Suprapubic skin (tissue), 4 donors: ENCODE data around the gene CAPN13.

ENCODE experiments used
- CTCF ChIP-seq, 2 donors: fragments of 200-600 bp in 1 of 2; fragments of 450-650 bp in 1 of 2; sonication (generic) in 1 of 2; IDR thresholded peaks; one replicate each; pipeline ENCODE4 v1.5.1; 2016 to 2019; ENCODE audit warnings: antibody characterized with exemption in 2 of 2, mild to moderate bottlenecking in 1 of 2, moderate library complexity in 1 of 2
- EP300 ChIP-seq: sonication (generic); formaldehyde crosslinking; IDR thresholded peaks from one replicate; pipeline ENCODE4 v1.6.1; 2017; ENCODE audit warnings: antibody characterized with exemption
- POLR2A ChIP-seq, 2 donors: fragments of 450-650 bp; IDR thresholded peaks; one replicate each; pipeline ENCODE4 v1.6.1; 2017; ENCODE audit warnings: antibody characterized with exemption in 2 of 2, mild to moderate bottlenecking in 2 of 2, moderate library complexity in 2 of 2
- POLR2AphosphoS5 ChIP-seq, 3 donors: sonication (generic); formaldehyde crosslinking; IDR thresholded peaks; one replicate each; pipeline ENCODE4 v1.6.1; 2017; ENCODE audit warnings: antibody characterized with exemption in 3 of 3

- no peak for TF ChIP-seq POLR2AphosphoS5 (IDR thresholded peaks at IDR 0.05)
- no peak for TF ChIP-seq EP300
- TF ChIP-seq CTCF (IDR thresholded peaks at IDR 0.05) = no peak
- TF ChIP-seq POLR2A (IDR thresholded peaks at IDR 0.05) = no peak
Observed at GRCh38 chr2:30693821-30694281, 113.4 kb downstream of the CAPN13 start.
